Esophagus muscularis mucosa (tissue), 4 donors: Measurements from ENCODE around the gene GPR63.

Experiments
- EP300 ChIP-seq: sonication (generic); formaldehyde crosslinking; IDR thresholded peaks from one replicate; pipeline ENCODE4 v1.6.1; 2017; ENCODE audit warnings: antibody characterized with exemption
- POLR2AphosphoS5 ChIP-seq, 2 donors: sonication (generic); formaldehyde crosslinking; IDR thresholded peaks; one replicate each; pipeline ENCODE4 v1.6.1; 2017; ENCODE audit warnings: antibody characterized with exemption in 2 of 2
- TF ChIP-seq, protein P1 (sequence below), 3 experiments: fragments of 200-600 bp in 2 of 3; fragments of 450-650 bp in 1 of 3; sonication (generic) in 2 of 3; IDR thresholded peaks; one replicate each; pipeline ENCODE4 v1.5.1; 2017 to 2019; ENCODE audit warnings: antibody characterized with exemption in 3 of 3, mild to moderate bottlenecking in 2 of 3, moderate library complexity in 1 of 3

DNA sequence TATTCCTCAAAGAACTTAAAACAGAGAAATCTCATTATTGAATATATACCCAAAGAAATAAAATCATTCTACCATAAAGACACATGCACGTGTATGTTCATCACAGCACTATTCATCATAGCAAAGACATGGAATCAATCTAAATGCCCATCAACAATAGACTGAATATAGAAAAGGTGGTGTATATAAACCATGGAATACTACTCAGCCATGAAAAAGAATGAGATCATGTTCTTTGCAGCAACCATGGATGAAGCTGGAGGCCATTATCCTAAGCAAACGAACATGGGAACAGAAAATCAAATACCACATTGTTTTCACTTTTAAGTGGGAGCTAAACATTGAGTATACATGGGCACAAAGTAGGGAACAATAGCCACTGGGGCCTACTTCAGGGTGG, 12.3 kb upstream of the GPR63 start:
- TF ChIP-seq EP300 (no peak), POLR2AphosphoS5 (IDR thresholded peaks at IDR 0.05) (no peak)
- TF ChIP-seq, protein P1, sequence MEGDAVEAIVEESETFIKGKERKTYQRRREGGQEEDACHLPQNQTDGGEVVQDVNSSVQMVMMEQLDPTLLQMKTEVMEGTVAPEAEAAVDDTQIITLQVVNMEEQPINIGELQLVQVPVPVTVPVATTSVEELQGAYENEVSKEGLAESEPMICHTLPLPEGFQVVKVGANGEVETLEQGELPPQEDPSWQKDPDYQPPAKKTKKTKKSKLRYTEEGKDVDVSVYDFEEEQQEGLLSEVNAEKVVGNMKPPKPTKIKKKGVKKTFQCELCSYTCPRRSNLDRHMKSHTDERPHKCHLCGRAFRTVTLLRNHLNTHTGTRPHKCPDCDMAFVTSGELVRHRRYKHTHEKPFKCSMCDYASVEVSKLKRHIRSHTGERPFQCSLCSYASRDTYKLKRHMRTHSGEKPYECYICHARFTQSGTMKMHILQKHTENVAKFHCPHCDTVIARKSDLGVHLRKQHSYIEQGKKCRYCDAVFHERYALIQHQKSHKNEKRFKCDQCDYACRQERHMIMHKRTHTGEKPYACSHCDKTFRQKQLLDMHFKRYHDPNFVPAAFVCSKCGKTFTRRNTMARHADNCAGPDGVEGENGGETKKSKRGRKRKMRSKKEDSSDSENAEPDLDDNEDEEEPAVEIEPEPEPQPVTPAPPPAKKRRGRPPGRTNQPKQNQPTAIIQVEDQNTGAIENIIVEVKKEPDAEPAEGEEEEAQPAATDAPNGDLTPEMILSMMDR (IDR thresholded peaks at IDR 0.05): no peak
